ENCODE data around the gene LIPI.

DNA sequence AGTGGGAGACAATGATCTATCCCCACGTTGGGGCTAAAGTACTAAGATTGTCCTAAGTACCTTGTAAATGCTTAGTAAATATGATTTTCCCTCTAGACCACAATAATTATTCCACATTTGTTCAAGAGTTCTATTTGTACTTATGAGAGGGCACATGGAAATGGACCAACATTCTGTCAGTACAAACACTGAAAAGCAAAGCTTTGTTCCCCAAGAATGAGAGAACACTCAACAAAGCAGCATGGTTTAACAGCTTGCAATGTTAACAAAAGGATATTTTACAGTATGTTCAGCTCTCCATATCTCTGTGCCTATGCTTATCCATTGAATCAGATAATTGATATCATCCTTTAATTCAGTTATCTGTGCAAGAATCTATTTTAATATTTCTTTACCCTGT, 40.6 kb upstream of the LIPI start:
- TF ChIP-seq, protein P1, sequence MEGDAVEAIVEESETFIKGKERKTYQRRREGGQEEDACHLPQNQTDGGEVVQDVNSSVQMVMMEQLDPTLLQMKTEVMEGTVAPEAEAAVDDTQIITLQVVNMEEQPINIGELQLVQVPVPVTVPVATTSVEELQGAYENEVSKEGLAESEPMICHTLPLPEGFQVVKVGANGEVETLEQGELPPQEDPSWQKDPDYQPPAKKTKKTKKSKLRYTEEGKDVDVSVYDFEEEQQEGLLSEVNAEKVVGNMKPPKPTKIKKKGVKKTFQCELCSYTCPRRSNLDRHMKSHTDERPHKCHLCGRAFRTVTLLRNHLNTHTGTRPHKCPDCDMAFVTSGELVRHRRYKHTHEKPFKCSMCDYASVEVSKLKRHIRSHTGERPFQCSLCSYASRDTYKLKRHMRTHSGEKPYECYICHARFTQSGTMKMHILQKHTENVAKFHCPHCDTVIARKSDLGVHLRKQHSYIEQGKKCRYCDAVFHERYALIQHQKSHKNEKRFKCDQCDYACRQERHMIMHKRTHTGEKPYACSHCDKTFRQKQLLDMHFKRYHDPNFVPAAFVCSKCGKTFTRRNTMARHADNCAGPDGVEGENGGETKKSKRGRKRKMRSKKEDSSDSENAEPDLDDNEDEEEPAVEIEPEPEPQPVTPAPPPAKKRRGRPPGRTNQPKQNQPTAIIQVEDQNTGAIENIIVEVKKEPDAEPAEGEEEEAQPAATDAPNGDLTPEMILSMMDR (IDR thresholded peaks at IDR 0.05; ENCODE audit: low read depth, low read length) = no peak
- no peak for TF ChIP-seq POLR2A (IDR thresholded peaks at IDR 0.05; ENCODE audit: extremely low read depth, insufficient read length)
- no peak for TF ChIP-seq MYC (IDR thresholded peaks at IDR 0.05; ENCODE audit: low read depth, low read length)
- TF ChIP-seq, protein P2, sequence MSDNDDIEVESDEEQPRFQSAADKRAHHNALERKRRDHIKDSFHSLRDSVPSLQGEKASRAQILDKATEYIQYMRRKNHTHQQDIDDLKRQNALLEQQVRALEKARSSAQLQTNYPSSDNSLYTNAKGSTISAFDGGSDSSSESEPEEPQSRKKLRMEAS (IDR thresholded peaks at IDR 0.05; ENCODE audit: low read depth, low read length) = no peak
